H1 (cell line): Measurements from ENCODE around the gene DPH6. TPM values are rescaled to one million over a fixed set of nuclear protein-coding genes. Genes with fewer than 3 reads are reported as not detected.

Source experiments
- CTCF ChIA-PET: fragments of 300-600 bp; sonication (Branson Sonifier 250); formaldehyde crosslinking; loops from one replicate; lab custom pipeline; 2021; ENCODE audit not compliant: partially characterized antibody; lab: Charles Lee
- POLR2A ChIA-PET: fragments of 300-600 bp; sonication (Branson Sonifier 250); formaldehyde crosslinking; loops from one replicate; lab custom pipeline; 2021; ENCODE audit warnings: inconsistent platforms; ENCODE audit not compliant: partially characterized antibody; lab: Charles Lee
- DNase-seq, 2 experiments: peaks; one replicate each; pipeline versions ENCODE4 v3.0.0 to v3.0.0-alpha.2; 2010 to 2022; ENCODE audit warnings: low spot score in 2 of 2, low read depth in 1 of 2, mixed read lengths in 1 of 2
- FAIRE-seq: peaks from 2 replicates; lab custom pipeline; 2011; peaks lifted over from hg19 to GRCh38; lab: Jason Lieb, UNC
- H2AFZ ChIP-seq: 2 replicates; pipeline ENCODE4 v1.8.1; 2012; ENCODE audit warnings: low read length, inconsistent platforms
- H2AK5ac ChIP-seq: 2 replicates; pipeline ENCODE4 v1.6.1; 2013; ENCODE audit warnings: low read depth, low read length
- H2BK120ac ChIP-seq: replicated peaks from 2 replicates; pipeline ENCODE3; 2013; ENCODE audit warnings: low read depth, low read length, inconsistent platforms
- H2BK12ac ChIP-seq: 2 replicates; pipeline ENCODE4 v1.6.1; 2013; ENCODE audit warnings: low read depth, low read length
- H2BK15ac ChIP-seq: 2 replicates; pipeline ENCODE4 v1.6.1; 2013; ENCODE audit warnings: low read length
- H2BK20ac ChIP-seq: 2 replicates; pipeline ENCODE4 v1.6.1; 2013; ENCODE audit warnings: low read length
- H2BK5ac ChIP-seq: 2 replicates; pipeline ENCODE4 v1.6.1; 2013; ENCODE audit warnings: low read depth, low read length
- H3K14ac ChIP-seq: 2 replicates; pipeline ENCODE4 v1.6.1; 2013; ENCODE audit warnings: inconsistent platforms; ENCODE audit not compliant: insufficient read length
- H3K18ac ChIP-seq: 2 replicates; pipeline ENCODE4 v1.6.1; 2013; ENCODE audit warnings: low read length; ENCODE audit errors: extremely low read depth
- H3K23ac ChIP-seq: 2 replicates; pipeline ENCODE4 v1.6.1; 2013; ENCODE audit warnings: inconsistent platforms; ENCODE audit not compliant: insufficient read length
- H3K23me2 ChIP-seq: 2 replicates; pipeline ENCODE4 v1.6.1; 2013; ENCODE audit warnings: low read depth, low read length
- H3K27ac ChIP-seq: 2 replicates; pipeline ENCODE4 v1.6.1; 2011; ENCODE audit warnings: low read depth, low read length, inconsistent platforms
- H3K27me3 ChIP-seq, 4 experiments: replicated peaks in 1 of 4; 1 replicate in 1 of 4; 2 replicates in 3 of 4; pipeline versions ENCODE4 v1.6.1 to v1.8.1; 2011 to 2013; ENCODE audit warnings: low read length in 3 of 4, mild to moderate bottlenecking in 3 of 4, inconsistent platforms in 2 of 4, mixed read lengths in 2 of 4, moderate library complexity in 1 of 4; ENCODE audit not compliant: control insufficient read depth in 3 of 4, insufficient read depth in 3 of 4; ENCODE audit errors: extremely low read depth in 1 of 4
- H3K36me3 ChIP-seq, 4 experiments: 2 replicates each; pipeline versions ENCODE4 v1.6.1 to v1.8.1; 2011 to 2013; ENCODE audit warnings: mild to moderate bottlenecking in 4 of 4, low read length in 3 of 4, moderate library complexity in 2 of 4, control low read depth in 1 of 4, inconsistent platforms in 1 of 4; ENCODE audit not compliant: insufficient read depth in 4 of 4, control insufficient read depth in 2 of 4
- H3K4ac ChIP-seq: replicated peaks from 2 replicates; pipeline ENCODE3; 2013; ENCODE audit warnings: low read length, low read depth, mixed read lengths, inconsistent platforms; ENCODE audit not compliant: insufficient read length
- H3K4me1 ChIP-seq, 4 experiments: replicated peaks in 1 of 4; 1 replicate in 1 of 4; 2 replicates in 3 of 4; pipeline versions ENCODE4 v1.6.1 to v1.8.1; 2011 to 2013; ENCODE audit warnings: low read length in 3 of 4, inconsistent platforms in 2 of 4, mixed read lengths in 1 of 4; ENCODE audit not compliant: insufficient read depth in 4 of 4, control insufficient read depth in 3 of 4
- H3K4me2 ChIP-seq, 2 experiments: 2 replicates each; pipeline versions ENCODE4 v1.6.1 to v1.8.1; 2011 to 2013; ENCODE audit warnings: low read depth in 2 of 2, low read length in 2 of 2, control low read depth in 1 of 2, inconsistent platforms in 1 of 2, mild to moderate bottlenecking in 1 of 2; ENCODE audit not compliant: insufficient read depth in 1 of 2
- H3K4me3 ChIP-seq, 4 experiments: fragments of 200-600, 300-600 bp in 1 of 4; sonication (generic), shearing (Covaris generic), sonication (Bioruptor Twin) in 1 of 4; 2 replicates each; pipeline versions ENCODE4 v1.5.1 to v1.8.1; 2011 to 2016; ENCODE audit warnings: low read length in 4 of 4, low read depth in 3 of 4, control low read depth in 2 of 4, inconsistent platforms in 2 of 4, mild to moderate bottlenecking in 2 of 4, mixed read lengths in 1 of 4, moderate library complexity in 1 of 4; ENCODE audit not compliant: insufficient read depth in 2 of 4; ENCODE audit errors: extremely low read depth in 1 of 4
- H3K56ac ChIP-seq: replicated peaks from 2 replicates; pipeline ENCODE3; 2013; ENCODE audit warnings: low read depth, mild to moderate bottlenecking, mixed read lengths, low read length, inconsistent platforms; ENCODE audit not compliant: insufficient read length
- H3K79me1 ChIP-seq: 2 replicates; pipeline ENCODE4 v1.6.1; 2013; ENCODE audit warnings: low read depth, low read length, control low read depth
- H3K79me2 ChIP-seq, 2 experiments: 2 replicates each; pipeline versions ENCODE4 v1.6.1 to v1.8.1; 2012 to 2013; ENCODE audit warnings: low read length in 2 of 2, mild to moderate bottlenecking in 2 of 2, inconsistent platforms in 1 of 2; ENCODE audit not compliant: insufficient read depth in 2 of 2, control insufficient read depth in 1 of 2
- H3K9ac ChIP-seq, 4 experiments: replicated peaks in 1 of 4; 1 replicate in 1 of 4; 2 replicates in 3 of 4; pipeline versions ENCODE4 v1.6.1 to v1.8.1; 2011 to 2013; ENCODE audit warnings: low read depth in 3 of 4, low read length in 3 of 4, control low read depth in 2 of 4, mild to moderate bottlenecking in 2 of 4, moderate library complexity in 2 of 4, inconsistent platforms in 1 of 4; ENCODE audit errors: extremely low read depth in 1 of 4
- H3K9me3 ChIP-seq, 2 experiments: 2 replicates each; pipeline versions ENCODE4 v1.6.1 to v1.8.1; 2012 to 2013; ENCODE audit warnings: mild to moderate bottlenecking in 2 of 2, moderate library complexity in 2 of 2, control low read depth in 1 of 2, inconsistent platforms in 1 of 2, low read depth in 1 of 2, low read length in 1 of 2, mixed read lengths in 1 of 2; ENCODE audit not compliant: insufficient read depth in 2 of 2
- H4K20me1 ChIP-seq, 2 experiments: replicated peaks in 1 of 2; 2 replicates each; pipeline versions ENCODE3 to v1.8.1; 2011 to 2013; ENCODE audit warnings: inconsistent platforms in 2 of 2, low read length in 2 of 2, mild to moderate bottlenecking in 1 of 2; ENCODE audit not compliant: insufficient read depth in 2 of 2, control insufficient read depth in 1 of 2
- H4K5ac ChIP-seq: 2 replicates; pipeline ENCODE4 v1.6.1; 2013; ENCODE audit warnings: low read length, low read depth, mixed read lengths, inconsistent platforms; ENCODE audit not compliant: insufficient read length
- H4K8ac ChIP-seq: 2 replicates; pipeline ENCODE4 v1.8.0; 2013; ENCODE audit warnings: mild to moderate bottlenecking, moderate library complexity, low read length, inconsistent platforms; ENCODE audit not compliant: insufficient read depth; ENCODE audit errors: extremely low read depth
- H4K91ac ChIP-seq: replicated peaks from 2 replicates; pipeline ENCODE3; 2013; ENCODE audit warnings: low read length, mixed read lengths, inconsistent platforms; ENCODE audit not compliant: insufficient read length
- BRCA1 ChIP-seq: IDR thresholded peaks from 2 replicates; pipeline ENCODE4 v1.6.1; 2012; ENCODE audit warnings: low read depth, low read length, improper control_type of control experiment
- CTBP2 ChIP-seq: IDR thresholded peaks from 2 replicates; pipeline ENCODE4 v1.7.0; 2011; ENCODE audit warnings: borderline replicate concordance, mild to moderate bottlenecking, moderate library complexity, mixed read lengths, low read length; ENCODE audit not compliant: insufficient read depth, insufficient read length
- E2F6 ChIP-seq: IDR thresholded peaks from 2 replicates; pipeline ENCODE4 v1.6.1; 2012; ENCODE audit warnings: inconsistent platforms
- HDAC6 ChIP-seq: IDR thresholded peaks from one replicate; pipeline ENCODE4 v1.7.1; 2012; ENCODE audit warnings: low read depth, mild to moderate bottlenecking, inconsistent platforms, low read length, moderate library complexity
- JUN ChIP-seq: IDR thresholded peaks from 2 replicates; pipeline ENCODE4 v1.6.1; 2011; ENCODE audit warnings: low read depth, mild to moderate bottlenecking, improper control_type of control experiment, low read length
- RBBP5 ChIP-seq: IDR thresholded peaks from 2 replicates; pipeline ENCODE4 v1.7.1; 2012; ENCODE audit warnings: low read depth, mild to moderate bottlenecking, inconsistent platforms, low read length, moderate library complexity, borderline replicate concordance
- SAP30 ChIP-seq: fragments of 300-600 bp; sonication (generic); IDR thresholded peaks from 2 replicates; pipeline ENCODE4 v1.7.1; 2012; ENCODE audit warnings: low read length, moderate library complexity, mild to moderate bottlenecking, inconsistent platforms; ENCODE audit not compliant: insufficient read depth, insufficient replicate concordance
- SUZ12 ChIP-seq: fragments of 200-600 bp; sonication (generic); IDR thresholded peaks from 2 replicates; pipeline ENCODE4 v1.6.1; 2012; ENCODE audit warnings: mild to moderate bottlenecking, inconsistent platforms, low read length, moderate library complexity, mixed read lengths
- YY1 ChIP-seq: IDR thresholded peaks from 2 replicates; pipeline ENCODE4 v1.6.1; 2011; ENCODE audit warnings: low read depth, mild to moderate bottlenecking, low read length
- WGBS, 2 experiments: shearing (Covaris generic) in 1 of 2; methylation state at CpG; one replicate each; pipeline versions ENCODE4 v1.1.6 to v1.1.7; 2013 to 2015; ENCODE audit warnings: low lambda C conversion rate in 2 of 2, mixed read lengths in 2 of 2, inconsistent platforms in 1 of 2, low coverage in 1 of 2, missing lambda C conversion rate in 1 of 2; ENCODE audit not compliant: insufficient replicate concordance in 2 of 2, insufficient coverage in 1 of 2, insufficient read length in 1 of 2; ENCODE audit errors: extremely low coverage in 1 of 2, missing lambda C conversion rate in 1 of 2; 5-methylcytosine and 5-hydroxymethylcytosine counted together
- polyA plus RNA-seq, 7 experiments: library from polyadenylated mRNA; depleted of rRNA in 3 of 7; stranded (reverse) in 5 of 7; unstranded in 2 of 7; fragments of >200 nt in 5 of 7; fragments of 200-250 nt in 2 of 7; gene quantifications; 1 replicate in 5 of 7; 2 replicates in 1 of 7; 4 replicates in 1 of 7; pipeline versions ENCODE4 v1.2.1 to v1.2.3, GENCODE V29; 2011 to 2013; ENCODE audit warnings: missing spikeins in 2 of 7, mixed read lengths in 2 of 7
- total RNA-seq: library from RNA; stranded (reverse); fragmentation: NEBNext Ultra II Directional; extraction: Animal tissue kit (Norgen Biotek cat#: 25700); gene quantifications from 2 replicates; pipeline ENCODE4 v1.2.1, GENCODE V29; 2021

DPH6 gene
- total and polyA plus RNA-seq, 2 of the 8 experiments (the other 6 are each of a cell fraction or from before 2014, with no cell fraction given): 21.6 to 30.5 TPM

- H4K5ac ChIP-seq: no peak overlapping the region
- peaks cover 18 to 22% of the 10 kb centered on the region in 2 experiments; a peak in 3 of 4 replicates for H3K9me3 ChIP-seq
- H3K23ac ChIP-seq: no peak overlapping the region
- ChIA-PET CTCF (no interaction called here), POLR2A (no interaction called here)
- no peak overlapping the region for H3K4me2 ChIP-seq
- H3K27ac ChIP-seq: no peak overlapping the region
- H3K36me3 ChIP-seq: peaks cover 0 to 3% (median 0%) of the 10 kb centered on the region in 4 experiments; a peak in 3 of 8 replicates
- no peak overlapping the region for H2BK5ac ChIP-seq
- no peaks in the 10 kb centered on the region for H3K27me3 ChIP-seq
- no peak overlapping the region for H3K4me3 ChIP-seq
- no peak overlapping the region for H2AK5ac ChIP-seq
- H3K4me1 ChIP-seq: no peaks in the 10 kb centered on the region
- H3K4ac ChIP-seq: no peak overlapping the region
- no peak overlapping the region for H2BK120ac ChIP-seq
- no peak overlapping the region for H3K14ac ChIP-seq
- H3K56ac ChIP-seq: no peak overlapping the region
- H4K91ac ChIP-seq: no peak overlapping the region
- H2BK12ac ChIP-seq: no peak overlapping the region
- H2BK15ac ChIP-seq: no peak overlapping the region
- 89% methylated on average over 3 of the region's 3 CpGs; no CpG with 5 or more reads in 1 of the 2 experiments for WGBS, 2 experiments
- no peaks in the 10 kb centered on the region for H3K23me2 ChIP-seq
- H3K18ac ChIP-seq: no peak overlapping the region
- H2BK20ac ChIP-seq: no peak overlapping the region
- FAIRE-seq: no peak
- H4K8ac ChIP-seq: no peak overlapping the region
- TF ChIP-seq E2F6: no peak
- TF ChIP-seq JUN: no peak
- TF ChIP-seq BRCA1: no peak
- no peak for TF ChIP-seq SUZ12
- no peak for TF ChIP-seq YY1
- no peak for TF ChIP-seq HDAC6
- TF ChIP-seq RBBP5: no peak
- TF ChIP-seq SAP30: no peak
- TF ChIP-seq CTBP2: no peak
- TF ChIP-seq, all 59 proteins: peak for 0
- no peak for DNase-seq
- Histone ChIP-seq H3K79me2 (no peaks in the 10 kb centered on the region), H3K79me1 (no peaks in the 10 kb centered on the region), H3K9ac (no peak overlapping the region), H4K20me1 (no peaks in the 10 kb centered on the region), H2AFZ (no peak overlapping the region)
Measured at GRCh38 chr15:35491173-35491572, 54.8 kb downstream of the DPH6 start.
